HL-60 (cell line): Measurements from ENCODE around the gene PIK3R1.

Source experiments
- DNase-seq, 2 experiments: peaks; one replicate each; pipeline ENCODE4 v3.0.0-alpha.2; 2010 to 2020; ENCODE audit warnings: low read depth in 1 of 2, low spot score in 1 of 2
- H3K27ac ChIP-seq: fragments of 250-450 bp; sonication (Bioruptor Pico); replicated peaks from 2 replicates; pipeline ENCODE4 v1.5.1; 2020; ENCODE audit warnings: mild to moderate bottlenecking, moderate library complexity
- H3K27me3 ChIP-seq: fragments of 250-450 bp; sonication (Bioruptor Pico); 2 replicates; pipeline ENCODE4 v1.5.1; 2021; ENCODE audit warnings: mild to moderate bottlenecking, moderate library complexity; ENCODE audit not compliant: insufficient read depth, poor library complexity, severe bottlenecking
- H3K4me3 ChIP-seq: replicated peaks from 2 replicates; pipeline ENCODE4 v1.5.1; 2011; ENCODE audit warnings: mild to moderate bottlenecking, control low read depth, low read length; ENCODE audit not compliant: insufficient read depth
- GABPA ChIP-seq: IDR thresholded peaks from 2 replicates; pipeline ENCODE4 v1.6.1; 2012; ENCODE audit warnings: low read depth
- POLR2AphosphoS5 ChIP-seq: IDR thresholded peaks from 2 replicates; pipeline ENCODE4 v1.6.1; 2012; ENCODE audit warnings: low read depth
- REST ChIP-seq: IDR thresholded peaks from 2 replicates; pipeline ENCODE4 v1.6.1; 2012; ENCODE audit warnings: low read depth; ENCODE audit not compliant: insufficient replicate concordance
- SPI1 ChIP-seq: IDR thresholded peaks from 2 replicates; pipeline ENCODE4 v1.6.1; 2012; ENCODE audit warnings: low read depth, mild to moderate bottlenecking, borderline replicate concordance
- TF ChIP-seq, protein P1 (sequence below): IDR thresholded peaks from one replicate; pipeline ENCODE4 v1.5.1; 2011; ENCODE audit warnings: low read length, control low read depth, inconsistent platforms; ENCODE audit not compliant: insufficient read depth

PIK3R1 gene

GRCh38 chr5:68318955-68319705 lies 103.6 kb downstream of the PIK3R1 start:
- no peak for DNase-seq
- no peaks in the 10 kb centered on the region for H3K27me3 ChIP-seq
- H3K27ac ChIP-seq = no peak overlapping the region
- no peak overlapping the region for H3K4me3 ChIP-seq
- no peak for TF ChIP-seq GABPA
- TF ChIP-seq REST = no peak
- TF ChIP-seq SPI1 = no peak
- no peak for TF ChIP-seq POLR2AphosphoS5
- TF ChIP-seq, protein P1, sequence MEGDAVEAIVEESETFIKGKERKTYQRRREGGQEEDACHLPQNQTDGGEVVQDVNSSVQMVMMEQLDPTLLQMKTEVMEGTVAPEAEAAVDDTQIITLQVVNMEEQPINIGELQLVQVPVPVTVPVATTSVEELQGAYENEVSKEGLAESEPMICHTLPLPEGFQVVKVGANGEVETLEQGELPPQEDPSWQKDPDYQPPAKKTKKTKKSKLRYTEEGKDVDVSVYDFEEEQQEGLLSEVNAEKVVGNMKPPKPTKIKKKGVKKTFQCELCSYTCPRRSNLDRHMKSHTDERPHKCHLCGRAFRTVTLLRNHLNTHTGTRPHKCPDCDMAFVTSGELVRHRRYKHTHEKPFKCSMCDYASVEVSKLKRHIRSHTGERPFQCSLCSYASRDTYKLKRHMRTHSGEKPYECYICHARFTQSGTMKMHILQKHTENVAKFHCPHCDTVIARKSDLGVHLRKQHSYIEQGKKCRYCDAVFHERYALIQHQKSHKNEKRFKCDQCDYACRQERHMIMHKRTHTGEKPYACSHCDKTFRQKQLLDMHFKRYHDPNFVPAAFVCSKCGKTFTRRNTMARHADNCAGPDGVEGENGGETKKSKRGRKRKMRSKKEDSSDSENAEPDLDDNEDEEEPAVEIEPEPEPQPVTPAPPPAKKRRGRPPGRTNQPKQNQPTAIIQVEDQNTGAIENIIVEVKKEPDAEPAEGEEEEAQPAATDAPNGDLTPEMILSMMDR = no peak

DNA sequence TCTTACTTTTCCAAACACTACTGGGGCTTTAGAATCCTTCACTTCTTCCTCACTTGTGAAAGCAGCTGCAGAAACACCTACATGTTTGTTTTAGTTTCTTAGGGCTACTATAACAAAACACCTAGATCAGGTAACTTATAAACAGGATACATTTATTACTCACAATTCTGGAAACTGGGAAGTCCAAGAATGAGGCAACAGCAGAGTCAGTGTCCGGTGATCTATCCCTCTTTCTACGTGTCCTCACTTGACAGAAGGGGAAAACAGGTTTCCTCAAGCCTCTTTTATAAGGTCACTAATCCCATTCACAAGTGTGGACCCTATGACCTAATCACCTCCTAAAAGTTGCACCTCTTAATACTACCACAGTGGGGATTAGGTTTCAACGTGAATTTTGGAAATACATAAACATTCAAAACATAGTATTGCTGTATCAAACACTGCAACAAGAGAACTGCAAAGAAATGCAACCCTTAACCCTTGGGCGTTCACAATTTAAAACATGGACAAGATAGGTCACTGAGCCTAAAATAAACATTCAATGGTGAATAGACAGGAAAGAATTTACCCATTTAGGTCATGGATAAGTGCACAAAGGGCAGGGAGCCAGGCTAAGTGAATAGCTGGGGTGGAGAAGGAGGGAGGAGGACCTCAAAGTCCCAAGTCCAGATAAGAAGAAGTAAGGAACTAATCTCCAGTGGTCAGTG lies 104.3 kb downstream of the PIK3R1 start:
- Histone ChIP-seq H3K27me3 (no peaks in the 10 kb centered on the region), H3K27ac (no peak overlapping the region), H3K4me3 (no peak overlapping the region)
- no peak for DNase-seq
- no peak for TF ChIP-seq POLR2AphosphoS5
- no peak for TF ChIP-seq SPI1
- no peak for TF ChIP-seq GABPA
- no peak for TF ChIP-seq REST
- TF ChIP-seq, protein P1 = no peak

DNA sequence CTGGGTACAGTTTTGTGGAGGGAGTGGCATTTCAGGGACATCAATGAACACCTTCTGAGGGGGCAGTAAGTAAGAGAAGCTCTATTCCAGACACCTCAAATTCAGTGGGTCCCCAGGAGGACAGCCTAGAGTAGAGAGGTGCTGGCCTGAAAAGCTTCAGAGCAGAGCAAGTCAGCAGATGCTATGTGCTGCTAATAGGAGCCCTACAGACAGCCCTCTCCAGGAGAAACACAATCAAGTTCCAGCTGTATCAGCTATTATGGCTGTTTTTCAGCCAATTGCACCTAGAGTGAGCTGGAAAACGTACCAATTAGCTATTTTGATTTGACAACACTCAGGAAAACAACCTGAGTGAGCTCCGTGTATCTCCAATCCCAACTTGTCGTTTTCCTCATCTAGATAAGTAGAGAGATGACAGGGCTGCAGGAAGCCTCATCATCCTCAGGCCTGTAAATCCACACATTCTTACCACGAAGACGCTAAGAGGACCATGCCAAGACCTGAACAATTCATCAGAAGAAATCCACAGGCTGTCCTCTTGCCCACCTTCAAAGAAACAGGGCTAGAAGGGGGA lies 104.9 kb downstream of the PIK3R1 start:
- DNase-seq = no peak
- Histone ChIP-seq H3K27me3 (no peaks in the 10 kb centered on the region), H3K27ac (no peak overlapping the region), H3K4me3 (no peak overlapping the region)
- TF ChIP-seq REST = no peak
- TF ChIP-seq, protein P1 = no peak
- TF ChIP-seq GABPA = no peak
